GM12878 (cell line): ENCODE measurements around the gene ZDHHC14. TPM values are rescaled to one million over a fixed set of nuclear protein-coding genes. Genes with fewer than 3 reads are reported as not detected.

ENCODE experiments used
- ATAC-seq: fragments of 200-7000 bp; cut with Tn5 transposase; 3 replicates; pipeline ENCODE4 v1.9.1; 2020; ENCODE audit warnings: mild to moderate bottlenecking, moderate library complexity
- BruUV-seq: library from RNA; stranded (reverse); fragments of 400-500 nt; replicated peaks from 2 replicates; lab custom pipeline; 2021; lab: Mats Ljungman, UMichigan
- CTCF ChIA-PET: fragments of 300-600 bp; sonication (Branson Sonifier 250); formaldehyde crosslinking; extraction: SDS; loops from one replicate; lab custom pipeline; 2021; ENCODE audit warnings: inconsistent platforms; lab: Yijun Ruan, JAX
- POLR2A ChIA-PET: fragments of 350-600 bp; formaldehyde crosslinking; extraction: SDS; loops from one replicate; lab custom pipeline; 2021; ENCODE audit warnings: inconsistent platforms; lab: Charles Lee
- RAD21 ChIA-PET: fragments of 300-600 bp; sonication (Branson Sonifier 250); formaldehyde crosslinking; loops from one replicate; lab custom pipeline; 2023; ENCODE audit warnings: antibody characterized with exemption; ENCODE audit not compliant: unreplicated experiment; lab: Charles Lee
- SMC1A ChIA-PET: fragments of 300-600 bp; sonication (Branson Sonifier 250); formaldehyde crosslinking; loops from one replicate; lab custom pipeline; 2023; ENCODE audit not compliant: unreplicated experiment, uncharacterized antibody; lab: Charles Lee
- DNase-seq: peaks from one replicate; pipeline ENCODE4 v3.0.0-alpha.2; 2011; ENCODE audit warnings: low read depth, low spot score
- FAIRE-seq: peaks from 3 replicates; lab custom pipeline; 2011; peaks lifted over from hg19 to GRCh38; lab: Jason Lieb, UNC
- H2AFZ ChIP-seq: 2 replicates; pipeline ENCODE4 v1.6.0; 2011; ENCODE audit warnings: low read depth, low read length, control low read depth; ENCODE audit not compliant: control insufficient read depth
- H3K27ac ChIP-seq: 2 replicates; pipeline ENCODE4 v1.5.1; 2011; ENCODE audit warnings: control low read depth; ENCODE audit not compliant: control insufficient read depth, insufficient read depth
- H3K27me3 ChIP-seq, 2 experiments: replicated peaks in 1 of 2; 2 replicates each; pipeline versions ENCODE4 v1.6.0 to v1.6.1; 2011; ENCODE audit warnings: low read length in 1 of 2; ENCODE audit not compliant: control insufficient read depth in 2 of 2, insufficient read depth in 2 of 2
- H3K36me3 ChIP-seq, 2 experiments: 2 replicates each; pipeline ENCODE4 v1.5.1; 2011; ENCODE audit warnings: low read length in 1 of 2; ENCODE audit not compliant: control insufficient read depth in 2 of 2, insufficient read depth in 2 of 2
- H3K4me1 ChIP-seq: 2 replicates; pipeline ENCODE4 v1.6.1; 2011; ENCODE audit warnings: mild to moderate bottlenecking, low read length, moderate library complexity, mixed read lengths; ENCODE audit not compliant: control insufficient read depth, insufficient read depth
- H3K4me2 ChIP-seq: 2 replicates; pipeline ENCODE4 v1.6.0; 2011; ENCODE audit warnings: control low read depth; ENCODE audit not compliant: control insufficient read depth, insufficient read depth
- H3K4me3 ChIP-seq: fragments of 200-600 bp; sonication (generic); 2 replicates; pipeline ENCODE4 v1.5.1; 2016
- H3K79me2 ChIP-seq: 2 replicates; pipeline ENCODE4 v1.6.0; 2011; ENCODE audit warnings: low read length; ENCODE audit not compliant: control insufficient read depth, insufficient read depth
- H3K9ac ChIP-seq: 2 replicates; pipeline ENCODE4 v1.8.0; 2011; ENCODE audit warnings: low read length, control low read depth, mixed read lengths; ENCODE audit not compliant: control insufficient read depth, insufficient read depth
- H3K9me3 ChIP-seq: replicated peaks from 3 replicates; pipeline ENCODE4 v1.5.1; 2011; ENCODE audit warnings: mild to moderate bottlenecking, low read length; ENCODE audit not compliant: control insufficient read depth, insufficient read depth
- H4K20me1 ChIP-seq: 2 replicates; pipeline ENCODE4 v1.6.0; 2011; ENCODE audit not compliant: control insufficient read depth, insufficient read depth
- BCL11A ChIP-seq: IDR thresholded peaks from 2 replicates; pipeline ENCODE4 v1.6.1; 2011; ENCODE audit warnings: low read depth, low read length
- KAT2A ChIP-seq: conservative IDR thresholded peaks from 2 replicates; pipeline ENCODE4 v1.6.1; 2011; ENCODE audit warnings: low read depth, low read length; ENCODE audit not compliant: control insufficient read depth
- KDM1A ChIP-seq: fragments of 200-600 bp; sonication (generic); IDR thresholded peaks from 2 replicates; pipeline ENCODE4 v1.6.1; 2016; ENCODE audit warnings: borderline replicate concordance
- LARP7 ChIP-seq: fragments of 450-650 bp; IDR thresholded peaks from 2 replicates; pipeline ENCODE4 v1.6.1; 2017; ENCODE audit warnings: mild to moderate bottlenecking
- NRF1 ChIP-seq: conservative IDR thresholded peaks from 2 replicates; pipeline ENCODE4 v1.6.1; 2011; ENCODE audit warnings: mild to moderate bottlenecking, low read depth, low read length, improper control_type of control experiment
- PAX5 ChIP-seq: IDR thresholded peaks from 2 replicates; pipeline ENCODE4 v1.6.1; 2011; ENCODE audit warnings: low read depth, low read length, borderline replicate concordance
- RAD51 ChIP-seq: fragments of 450-650 bp; IDR thresholded peaks from 2 replicates; pipeline ENCODE4 v1.6.1; 2016; ENCODE audit warnings: moderate library complexity, mild to moderate bottlenecking, inconsistent platforms
- RBBP5 ChIP-seq: fragments of 200-600 bp; sonication (generic); conservative IDR thresholded peaks from 2 replicates; pipeline ENCODE4 v1.6.1; 2016
- STAT3 ChIP-seq: IDR thresholded peaks from 2 replicates; pipeline ENCODE4 v1.6.1; 2011; ENCODE audit warnings: low read depth, low read length, improper control_type of control experiment
- TAF1 ChIP-seq: IDR thresholded peaks from 2 replicates; pipeline ENCODE4 v1.6.1; 2011; ENCODE audit warnings: mild to moderate bottlenecking, low read depth, low read length, borderline replicate concordance
- WGBS: methylation state at CpG from one replicate; pipeline ENCODE4 v1.1.6; 2016; ENCODE audit warnings: low lambda C conversion rate; ENCODE audit not compliant: insufficient replicate concordance, insufficient coverage; ENCODE audit errors: missing lambda C conversion rate; 5-methylcytosine and 5-hydroxymethylcytosine counted together
- in situ Hi-C: fragments of 300-500 bp; cut with MboI; formaldehyde crosslinking; loops from 9 replicates; pipeline ENCODE4 v1.14.3; 2018; ENCODE audit warnings: mixed read lengths
- intact Hi-C: fragments of 100-400 bp; cut with micrococcal nuclease; formaldehyde crosslinking; loops from one replicate; pipeline ENCODE4 v1.14.2; 2022; ENCODE audit not compliant: unreplicated experiment
- polyA plus RNA-seq, 11 experiments: library from polyadenylated mRNA; depleted of rRNA in 4 of 11; unstranded in 6 of 11; stranded (reverse) in 5 of 11; fragments of >200 nt; fragmentation: Nextera tagmentation in 4 of 11; fragmentation: Illumina TruSeq in 1 of 11; extraction: Ambion mirVana in 4 of 11; extraction: Trizol in 1 of 11; gene quantifications; 1 replicate in 1 of 11; 2 replicates in 10 of 11; pipeline versions ENCODE4 v1.2.1 to v1.2.3, GENCODE V29; 2011 to 2016; ENCODE audit warnings: inconsistent platforms in 2 of 11, missing spikeins in 2 of 11, low read depth in 1 of 11
- total RNA-seq, 4 experiments: library from RNA; depleted of rRNA in 3 of 4; stranded (reverse); fragments of >200 nt in 3 of 4; fragmentation: Illumina TruSeq in 1 of 4; extraction: Trizol in 1 of 4; gene quantifications; 2 replicates each; pipeline versions ENCODE4 v1.2.1 to v1.2.3, GENCODE V29; 2013 to 2021
- TF ChIP-seq, protein P1 (sequence below): IDR thresholded peaks from 2 replicates; pipeline ENCODE4 v1.6.1; 2011; ENCODE audit warnings: borderline replicate concordance, low read depth, mild to moderate bottlenecking, moderate library complexity, low read length; ENCODE audit not compliant: insufficient read depth, poor library complexity, severe bottlenecking
- TF ChIP-seq, protein P2 (sequence below): IDR thresholded peaks from 2 replicates; pipeline ENCODE4 v1.6.1; 2012; ENCODE audit warnings: mild to moderate bottlenecking, low read depth, low read length

The ZDHHC14 gene
- total and polyA plus RNA-seq, 10 of the 15 experiments (the other 5 are each of a cell fraction or from before 2014, with no cell fraction given), result 0.15 to 16.0 (median 0.76) TPM; not detected in 1

DNA sequence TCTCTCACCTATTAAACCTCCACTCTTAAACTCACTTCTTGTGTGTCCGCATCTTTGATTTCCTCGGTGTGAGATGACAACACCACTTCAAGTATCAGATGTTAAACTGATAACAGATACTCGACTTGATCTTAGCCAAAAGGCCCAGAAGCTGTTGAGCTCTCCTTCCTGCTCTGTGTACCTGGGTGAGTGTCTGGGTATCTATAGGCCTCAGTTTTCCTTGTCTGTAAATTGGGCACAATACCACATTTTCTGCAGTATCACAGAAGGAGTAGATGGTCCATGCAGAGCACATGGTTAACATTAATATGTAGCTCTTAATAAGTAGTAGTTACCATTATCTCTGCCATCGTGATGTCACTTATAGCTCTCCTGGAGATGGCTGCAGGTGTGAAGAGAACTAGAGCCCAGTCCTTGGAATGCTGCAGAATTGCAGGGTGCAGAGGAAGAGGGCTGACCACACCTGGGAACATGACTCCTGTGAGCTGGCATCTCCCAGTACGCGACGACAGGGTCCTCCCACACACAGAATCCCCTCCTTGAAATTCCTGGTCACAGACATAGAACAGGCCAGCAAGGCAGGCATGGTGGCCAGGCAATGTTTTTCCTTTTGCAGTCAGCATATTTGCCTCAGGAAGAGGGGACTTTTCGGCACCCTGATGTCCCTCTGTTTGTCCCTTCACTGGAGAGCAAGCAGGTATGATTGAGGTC, 331.8 kb downstream of the ZDHHC14 start (continued):
- TF ChIP-seq NRF1 (no peak), STAT3 (no peak), KDM1A (no peak), BCL11A (no peak), PAX5 (no peak), TAF1 (no peak), LARP7 (no peak), KAT2A (no peak)
- TF ChIP-seq, protein P1, sequence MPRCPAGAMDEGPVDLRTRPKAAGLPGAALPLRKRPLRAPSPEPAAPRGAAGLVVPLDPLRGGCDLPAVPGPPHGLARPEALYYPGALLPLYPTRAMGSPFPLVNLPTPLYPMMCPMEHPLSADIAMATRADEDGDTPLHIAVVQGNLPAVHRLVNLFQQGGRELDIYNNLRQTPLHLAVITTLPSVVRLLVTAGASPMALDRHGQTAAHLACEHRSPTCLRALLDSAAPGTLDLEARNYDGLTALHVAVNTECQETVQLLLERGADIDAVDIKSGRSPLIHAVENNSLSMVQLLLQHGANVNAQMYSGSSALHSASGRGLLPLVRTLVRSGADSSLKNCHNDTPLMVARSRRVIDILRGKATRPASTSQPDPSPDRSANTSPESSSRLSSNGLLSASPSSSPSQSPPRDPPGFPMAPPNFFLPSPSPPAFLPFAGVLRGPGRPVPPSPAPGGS, result no peak
- TF ChIP-seq, all 136 proteins: peak for 0

DNA sequence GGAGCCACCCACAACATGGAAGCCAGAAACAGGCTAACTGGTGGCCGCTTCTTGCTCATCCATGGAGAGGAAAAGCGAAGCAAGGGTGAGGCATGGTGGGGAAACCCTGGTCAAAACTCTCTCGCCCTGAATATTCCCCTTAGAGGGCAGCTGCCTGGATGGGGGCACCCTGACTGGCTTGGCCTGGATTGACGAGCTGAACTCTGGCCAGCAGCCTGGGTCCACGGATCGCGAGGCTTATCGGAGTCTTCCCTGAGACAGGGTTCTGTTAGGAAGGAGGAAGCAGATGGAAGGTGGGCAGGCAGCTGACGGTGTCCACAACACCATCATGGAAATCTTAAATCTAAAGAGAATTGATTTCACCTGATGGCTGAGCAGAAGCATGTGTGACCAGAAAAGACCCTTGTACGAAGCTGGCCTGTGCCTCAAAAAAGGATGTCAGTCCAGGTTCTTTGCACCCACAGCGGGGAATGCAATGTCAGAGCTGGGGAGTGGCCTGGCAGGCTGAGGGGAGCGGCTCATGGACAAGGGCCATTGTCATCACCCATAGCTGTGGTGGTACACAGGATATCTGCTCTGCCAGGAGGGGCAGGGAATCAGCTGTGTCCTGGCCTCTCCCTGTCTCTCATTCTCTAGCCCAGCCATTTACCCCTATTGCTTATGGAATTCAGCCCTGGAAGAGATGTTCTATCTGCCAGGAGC, 332.6 kb downstream of the ZDHHC14 start:
- in situ Hi-C loops, result no loop called here
- H3K79me2 ChIP-seq, result no peaks in the 10 kb centered on the region
- no peaks in the 10 kb centered on the region for H3K36me3 ChIP-seq
- WGBS, result 47% methylated on average over 12 of the region's 12 CpGs
- ChIA-PET SMC1A (no interaction called here), POLR2A (no interaction called here), CTCF (no interaction called here), RAD21 (interaction anchor here (0.8 kb wide), 1 partner anchor 159 kb away, joined by 3 read pairs; no protein-coding TSS in a partner anchor)
- FAIRE-seq, result no peak
- no peak for TF ChIP-seq RAD51
- TF ChIP-seq RBBP5, result no peak
- TF ChIP-seq, protein P2, sequence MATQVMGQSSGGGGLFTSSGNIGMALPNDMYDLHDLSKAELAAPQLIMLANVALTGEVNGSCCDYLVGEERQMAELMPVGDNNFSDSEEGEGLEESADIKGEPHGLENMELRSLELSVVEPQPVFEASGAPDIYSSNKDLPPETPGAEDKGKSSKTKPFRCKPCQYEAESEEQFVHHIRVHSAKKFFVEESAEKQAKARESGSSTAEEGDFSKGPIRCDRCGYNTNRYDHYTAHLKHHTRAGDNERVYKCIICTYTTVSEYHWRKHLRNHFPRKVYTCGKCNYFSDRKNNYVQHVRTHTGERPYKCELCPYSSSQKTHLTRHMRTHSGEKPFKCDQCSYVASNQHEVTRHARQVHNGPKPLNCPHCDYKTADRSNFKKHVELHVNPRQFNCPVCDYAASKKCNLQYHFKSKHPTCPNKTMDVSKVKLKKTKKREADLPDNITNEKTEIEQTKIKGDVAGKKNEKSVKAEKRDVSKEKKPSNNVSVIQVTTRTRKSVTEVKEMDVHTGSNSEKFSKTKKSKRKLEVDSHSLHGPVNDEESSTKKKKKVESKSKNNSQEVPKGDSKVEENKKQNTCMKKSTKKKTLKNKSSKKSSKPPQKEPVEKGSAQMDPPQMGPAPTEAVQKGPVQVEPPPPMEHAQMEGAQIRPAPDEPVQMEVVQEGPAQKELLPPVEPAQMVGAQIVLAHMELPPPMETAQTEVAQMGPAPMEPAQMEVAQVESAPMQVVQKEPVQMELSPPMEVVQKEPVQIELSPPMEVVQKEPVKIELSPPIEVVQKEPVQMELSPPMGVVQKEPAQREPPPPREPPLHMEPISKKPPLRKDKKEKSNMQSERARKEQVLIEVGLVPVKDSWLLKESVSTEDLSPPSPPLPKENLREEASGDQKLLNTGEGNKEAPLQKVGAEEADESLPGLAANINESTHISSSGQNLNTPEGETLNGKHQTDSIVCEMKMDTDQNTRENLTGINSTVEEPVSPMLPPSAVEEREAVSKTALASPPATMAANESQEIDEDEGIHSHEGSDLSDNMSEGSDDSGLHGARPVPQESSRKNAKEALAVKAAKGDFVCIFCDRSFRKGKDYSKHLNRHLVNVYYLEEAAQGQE, result no peak
- TF ChIP-seq BCL11A, result no peak
- peaks cover 0 to 3% of the 10 kb centered on the region in 2 experiments; a peak in 3 of 4 replicates for H3K27me3 ChIP-seq
- H3K27ac ChIP-seq, result no peak overlapping the region
- no peaks in the 10 kb centered on the region; the same call in 1 of the 2 replicates for H4K20me1 ChIP-seq
- DNase-seq, result no peak
- no peaks in the 10 kb centered on the region for H3K9me3 ChIP-seq
- intact Hi-C loops, result no loop called here
- H3K9ac ChIP-seq, result no peak overlapping the region
- no peak for ATAC-seq
- no peaks in the 10 kb centered on the region for H3K4me1 ChIP-seq
- H2AFZ ChIP-seq, result no peak overlapping the region
- no TSS peak for BruUV-seq
- H3K4me3 ChIP-seq, result no peak overlapping the region
- no peak overlapping the region for H3K4me2 ChIP-seq
